SK-N-MC (cell line): Measurements from ENCODE around the gene DCP1A.

Experiments
- EZH2 ChIP-seq: fragments of 200-600 bp; sonication (generic); IDR thresholded peaks from one replicate; pipeline ENCODE4 v1.6.1; 2017; ENCODE audit warnings: antibody characterized with exemption
- POLR2AphosphoS5 ChIP-seq: IDR thresholded peaks from 2 replicates; pipeline ENCODE4 v1.6.1; 2012; ENCODE audit warnings: mild to moderate bottlenecking, low read depth, low read length, borderline replicate concordance

DNA sequence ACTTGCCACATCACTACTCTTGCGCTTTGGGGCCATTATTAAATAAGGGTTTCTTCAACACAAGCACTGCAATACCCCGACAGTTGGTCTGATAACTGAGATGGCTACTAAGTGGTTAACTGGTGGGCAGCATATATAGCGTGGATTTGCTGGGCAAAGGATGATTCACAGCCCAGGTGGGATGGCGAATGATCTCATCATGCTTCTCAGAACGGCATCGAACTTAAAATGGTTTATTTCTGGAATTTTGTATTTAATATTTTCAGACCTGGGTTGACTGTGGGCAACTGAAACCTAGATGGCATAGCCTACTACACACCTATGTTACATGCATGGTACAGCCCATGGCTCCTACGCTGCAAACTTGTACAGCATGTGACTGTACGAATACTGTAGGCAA, 64.8 kb downstream of the DCP1A start:
- TF ChIP-seq POLR2AphosphoS5 (no peak), EZH2 (no peak)
